WTC11 (cell line): ENCODE measurements around the gene DIPK2A. TPM values are rescaled to one million over a fixed set of nuclear protein-coding genes. Genes with fewer than 3 reads are reported as not detected.

Source experiments
- ATAC-seq: fragments of 200-7000 bp; cut with Tn5 transposase; 2 replicates; pipeline ENCODE4 v1.10.0; 2021; ENCODE audit warnings: mild to moderate bottlenecking, moderate library complexity
- CTCF ChIA-PET: fragments of 300-600 bp; sonication (Branson Sonifier 250); formaldehyde crosslinking; loops from one replicate; lab custom pipeline; 2021; ENCODE audit warnings: antibody characterized with exemption; lab: Charles Lee
- POLR2A ChIA-PET: fragments of 350-600 bp; sonication (Branson Sonifier 250); formaldehyde crosslinking; loops from one replicate; lab custom pipeline; 2021; ENCODE audit warnings: antibody characterized with exemption; lab: Charles Lee
- DNase-seq: peaks from one replicate; pipeline ENCODE4 v3.0.0; 2021; ENCODE audit warnings: low spot score
- H3K27ac Mint-ChIP-seq: 2 replicates; pipeline ENCODE4 v1.8.0; 2021; ENCODE audit warnings: mixed read lengths
- H3K27me3 Mint-ChIP-seq: 2 replicates; pipeline ENCODE4 v1.8.0; 2021; ENCODE audit warnings: low read depth, mild to moderate bottlenecking, moderate library complexity, mixed read lengths
- H3K36me3 Mint-ChIP-seq: 2 replicates; pipeline ENCODE4 v1.8.0; 2021; ENCODE audit warnings: mixed read lengths
- H3K4me1 Mint-ChIP-seq: 2 replicates; pipeline ENCODE4 v1.8.0; 2022; ENCODE audit warnings: mixed read lengths
- H3K4me3 Mint-ChIP-seq: 2 replicates; pipeline ENCODE4 v1.8.0; 2021; ENCODE audit warnings: mild to moderate bottlenecking, moderate library complexity, mixed read lengths
- H3K9me3 Mint-ChIP-seq: 2 replicates; pipeline ENCODE4 v1.8.0; 2021; ENCODE audit warnings: mixed read lengths
- CREM ChIP-seq: sonication (generic); formaldehyde crosslinking; IDR thresholded peaks from 2 replicates; pipeline ENCODE4 v1.8.1; 2022; ENCODE audit warnings: mild to moderate bottlenecking, missing genetic modification reagents, moderate library complexity
- ETV6 ChIP-seq: sonication (generic); formaldehyde crosslinking; IDR thresholded peaks from 2 replicates; pipeline ENCODE4 v1.8.1; 2022; ENCODE audit warnings: mild to moderate bottlenecking, missing genetic modification reagents
- GTF2I ChIP-seq: fragments of 250-450 bp; sonication (Bioruptor Pico); conservative IDR thresholded peaks from 2 replicates; pipeline ENCODE4 v1.4.0; 2021; ENCODE audit warnings: mild to moderate bottlenecking
- JAZF1 ChIP-seq: fragments of 250-450 bp; sonication (Bioruptor Pico); IDR thresholded peaks from 2 replicates; pipeline ENCODE4 v1.9.0; 2021; ENCODE audit warnings: moderate library complexity, mild to moderate bottlenecking, inconsistent platforms
- NR1H2 ChIP-seq: sonication (generic); formaldehyde crosslinking; IDR thresholded peaks from 2 replicates; pipeline ENCODE4 v1.9.0; 2021; ENCODE audit warnings: mild to moderate bottlenecking, moderate library complexity, missing genetic modification reagents
- SP1 ChIP-seq: sonication (generic); formaldehyde crosslinking; conservative IDR thresholded peaks from 2 replicates; pipeline ENCODE4 v1.8.1; 2022; ENCODE audit warnings: missing genetic modification reagents
- TCF7 ChIP-seq: sonication (generic); formaldehyde crosslinking; IDR thresholded peaks from 2 replicates; pipeline ENCODE4 v1.8.0; 2022; ENCODE audit warnings: mild to moderate bottlenecking, low read depth, missing genetic modification reagents, moderate library complexity
- TEAD4 ChIP-seq: sonication (generic); formaldehyde crosslinking; IDR thresholded peaks from 2 replicates; pipeline ENCODE4 v1.8.0; 2022; ENCODE audit warnings: mild to moderate bottlenecking, missing genetic modification reagents
- TP53 ChIP-seq: sonication (generic); formaldehyde crosslinking; IDR thresholded peaks from 2 replicates; pipeline ENCODE4 v1.8.1; 2023; ENCODE audit warnings: mild to moderate bottlenecking, missing genetic modification reagents
- ZNF121 ChIP-seq: sonication (generic); formaldehyde crosslinking; IDR thresholded peaks from 2 replicates; pipeline ENCODE4 v1.8.0; 2023; ENCODE audit warnings: missing genetic modification reagents
- ZNF671 ChIP-seq: fragments of 250-450 bp; sonication (Bioruptor Pico); IDR thresholded peaks from 2 replicates; pipeline ENCODE4 v1.8.0; 2021; ENCODE audit warnings: mild to moderate bottlenecking
- total RNA-seq: library from RNA; stranded (reverse); gene quantifications from 3 replicates; pipeline ENCODE4 v1.2.3, GENCODE V29; 2021
- TF ChIP-seq, protein P1 (sequence below): sonication (generic); formaldehyde crosslinking; IDR thresholded peaks from 2 replicates; pipeline ENCODE4 v1.8.1; 2023; ENCODE audit warnings: mild to moderate bottlenecking, missing genetic modification reagents, moderate library complexity
- TF ChIP-seq, protein P2 (sequence below): sonication (generic); formaldehyde crosslinking; IDR thresholded peaks from 2 replicates; pipeline ENCODE4 v1.8.0; 2023; ENCODE audit warnings: missing genetic modification reagents
- TF ChIP-seq, protein P3 (sequence below): sonication (generic); formaldehyde crosslinking; conservative IDR thresholded peaks from 2 replicates; pipeline ENCODE4 v1.8.1; 2023; ENCODE audit warnings: mild to moderate bottlenecking, low read depth, missing genetic modification reagents, moderate library complexity
- TF ChIP-seq, protein P4 (sequence below): sonication (generic); formaldehyde crosslinking; IDR thresholded peaks from 2 replicates; pipeline ENCODE4 v1.8.1; 2023; ENCODE audit warnings: mild to moderate bottlenecking, missing genetic modification reagents, borderline replicate concordance
- TF ChIP-seq, protein P5 (sequence below): sonication (generic); formaldehyde crosslinking; IDR thresholded peaks from 2 replicates; pipeline ENCODE4 v1.8.1; 2022; ENCODE audit warnings: mild to moderate bottlenecking, moderate library complexity, missing genetic modification reagents
- TF ChIP-seq, protein P6 (sequence below): fragments of 250-450 bp; sonication (Bioruptor Pico); IDR thresholded peaks from 2 replicates; pipeline ENCODE4 v1.9.0; 2021; ENCODE audit warnings: mild to moderate bottlenecking
- TF ChIP-seq, protein P7 (sequence below): sonication (generic); formaldehyde crosslinking; IDR thresholded peaks from 2 replicates; pipeline ENCODE4 v1.8.1; 2023; ENCODE audit warnings: mild to moderate bottlenecking, missing genetic modification reagents, moderate library complexity
- TF ChIP-seq, protein P8 (sequence below): sonication (generic); formaldehyde crosslinking; IDR thresholded peaks from 2 replicates; pipeline ENCODE4 v1.8.1; 2023; ENCODE audit warnings: mild to moderate bottlenecking, missing genetic modification reagents

The DIPK2A gene
- total RNA-seq, 1 experiment from 2014 or later = 35.1 TPM

DNA sequence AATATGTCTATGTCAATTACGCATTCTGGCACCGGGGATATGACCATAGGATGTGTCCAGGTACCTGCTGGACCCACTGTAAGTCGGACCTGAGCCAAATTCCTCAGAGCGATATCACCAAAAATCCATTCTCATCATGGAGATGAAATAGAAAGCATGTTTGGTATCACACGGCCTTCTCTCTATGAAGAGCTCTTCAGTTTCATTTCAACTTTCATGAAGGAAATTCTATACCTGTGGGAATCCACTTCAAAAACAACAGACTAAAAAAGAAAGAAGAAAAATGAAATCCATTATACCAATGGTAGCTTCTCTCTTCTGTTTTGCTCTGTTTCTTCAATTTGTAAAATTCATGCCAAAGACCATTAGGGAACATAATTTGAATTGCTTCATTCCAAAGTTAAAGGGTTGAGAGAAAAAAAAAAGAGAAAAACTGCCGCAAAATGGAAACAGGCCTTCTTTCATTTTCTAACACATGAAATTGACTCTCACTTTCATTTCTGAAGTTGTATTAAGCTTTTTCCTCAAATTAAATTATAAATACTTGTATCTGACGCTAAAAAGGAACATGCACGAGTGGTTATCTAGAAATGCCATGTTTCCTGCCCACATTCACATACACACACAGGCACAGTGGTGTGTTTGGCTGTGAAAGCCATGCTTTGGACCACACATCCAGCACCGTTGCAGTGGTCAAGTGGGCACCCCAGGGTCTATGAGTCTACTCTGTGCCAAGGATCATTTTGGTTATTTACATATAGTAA, 46.9 kb upstream of the DIPK2A start (continued):
- TF ChIP-seq, protein P1, sequence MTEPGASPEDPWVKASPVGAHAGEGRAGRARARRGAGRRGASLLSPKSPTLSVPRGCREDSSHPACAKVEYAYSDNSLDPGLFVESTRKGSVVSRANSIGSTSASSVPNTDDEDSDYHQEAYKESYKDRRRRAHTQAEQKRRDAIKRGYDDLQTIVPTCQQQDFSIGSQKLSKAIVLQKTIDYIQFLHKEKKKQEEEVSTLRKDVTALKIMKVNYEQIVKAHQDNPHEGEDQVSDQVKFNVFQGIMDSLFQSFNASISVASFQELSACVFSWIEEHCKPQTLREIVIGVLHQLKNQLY (CRISPR knock-in tag) = no peak
- no peak for TF ChIP-seq JAZF1 (CRISPR knock-in tag)
- TF ChIP-seq, protein P2, sequence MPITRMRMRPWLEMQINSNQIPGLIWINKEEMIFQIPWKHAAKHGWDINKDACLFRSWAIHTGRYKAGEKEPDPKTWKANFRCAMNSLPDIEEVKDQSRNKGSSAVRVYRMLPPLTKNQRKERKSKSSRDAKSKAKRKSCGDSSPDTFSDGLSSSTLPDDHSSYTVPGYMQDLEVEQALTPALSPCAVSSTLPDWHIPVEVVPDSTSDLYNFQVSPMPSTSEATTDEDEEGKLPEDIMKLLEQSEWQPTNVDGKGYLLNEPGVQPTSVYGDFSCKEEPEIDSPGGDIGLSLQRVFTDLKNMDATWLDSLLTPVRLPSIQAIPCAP = no peak
- TF ChIP-seq CREM = no peak
- no peak for TF ChIP-seq ZNF671
- TF ChIP-seq GTF2I (CRISPR knock-in tag) = no peak
- TF ChIP-seq, protein P3, sequence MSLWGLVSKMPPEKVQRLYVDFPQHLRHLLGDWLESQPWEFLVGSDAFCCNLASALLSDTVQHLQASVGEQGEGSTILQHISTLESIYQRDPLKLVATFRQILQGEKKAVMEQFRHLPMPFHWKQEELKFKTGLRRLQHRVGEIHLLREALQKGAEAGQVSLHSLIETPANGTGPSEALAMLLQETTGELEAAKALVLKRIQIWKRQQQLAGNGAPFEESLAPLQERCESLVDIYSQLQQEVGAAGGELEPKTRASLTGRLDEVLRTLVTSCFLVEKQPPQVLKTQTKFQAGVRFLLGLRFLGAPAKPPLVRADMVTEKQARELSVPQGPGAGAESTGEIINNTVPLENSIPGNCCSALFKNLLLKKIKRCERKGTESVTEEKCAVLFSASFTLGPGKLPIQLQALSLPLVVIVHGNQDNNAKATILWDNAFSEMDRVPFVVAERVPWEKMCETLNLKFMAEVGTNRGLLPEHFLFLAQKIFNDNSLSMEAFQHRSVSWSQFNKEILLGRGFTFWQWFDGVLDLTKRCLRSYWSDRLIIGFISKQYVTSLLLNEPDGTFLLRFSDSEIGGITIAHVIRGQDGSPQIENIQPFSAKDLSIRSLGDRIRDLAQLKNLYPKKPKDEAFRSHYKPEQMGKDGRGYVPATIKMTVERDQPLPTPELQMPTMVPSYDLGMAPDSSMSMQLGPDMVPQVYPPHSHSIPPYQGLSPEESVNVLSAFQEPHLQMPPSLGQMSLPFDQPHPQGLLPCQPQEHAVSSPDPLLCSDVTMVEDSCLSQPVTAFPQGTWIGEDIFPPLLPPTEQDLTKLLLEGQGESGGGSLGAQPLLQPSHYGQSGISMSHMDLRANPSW (CRISPR knock-in tag) = no peak

DNA sequence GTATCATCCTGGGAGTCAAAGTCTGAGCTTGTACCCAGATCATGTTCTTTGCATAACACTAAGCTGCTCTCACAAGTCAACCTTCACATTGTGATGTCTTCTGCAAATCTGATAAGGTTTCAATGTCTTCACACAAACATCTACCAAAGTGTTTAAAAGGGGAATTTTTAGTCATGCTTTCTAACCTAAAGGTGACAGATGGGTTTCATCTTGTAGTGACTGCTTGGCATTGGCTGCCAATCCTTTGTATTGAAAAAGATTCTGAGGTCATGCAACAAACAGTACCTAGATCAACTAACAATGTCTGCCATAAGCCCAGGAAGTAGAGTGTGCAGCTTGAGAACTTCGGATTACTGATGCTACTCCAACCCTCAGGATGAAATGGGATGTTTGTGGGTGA, 43.6 kb upstream of the DIPK2A start:
- Mint-ChIP-seq H3K4me3 (no peak overlapping the region), H3K4me1 (no peaks in the 10 kb centered on the region), H3K36me3 (no peaks in the 10 kb centered on the region), H3K27me3 (no peaks in the 10 kb centered on the region), H3K27ac (no peak overlapping the region), H3K9me3 (0 out of 2 replicates have a peak, but pooled peaks cover under 1% of the 10 kb centered on the region)
- no peak for DNase-seq
- ATAC-seq = no peak
- ChIA-PET CTCF (no interaction called here), POLR2A (no interaction called here)
- no peak for TF ChIP-seq TCF7 (CRISPR knock-in tag)
- no peak for TF ChIP-seq TP53
- TF ChIP-seq, protein P4, sequence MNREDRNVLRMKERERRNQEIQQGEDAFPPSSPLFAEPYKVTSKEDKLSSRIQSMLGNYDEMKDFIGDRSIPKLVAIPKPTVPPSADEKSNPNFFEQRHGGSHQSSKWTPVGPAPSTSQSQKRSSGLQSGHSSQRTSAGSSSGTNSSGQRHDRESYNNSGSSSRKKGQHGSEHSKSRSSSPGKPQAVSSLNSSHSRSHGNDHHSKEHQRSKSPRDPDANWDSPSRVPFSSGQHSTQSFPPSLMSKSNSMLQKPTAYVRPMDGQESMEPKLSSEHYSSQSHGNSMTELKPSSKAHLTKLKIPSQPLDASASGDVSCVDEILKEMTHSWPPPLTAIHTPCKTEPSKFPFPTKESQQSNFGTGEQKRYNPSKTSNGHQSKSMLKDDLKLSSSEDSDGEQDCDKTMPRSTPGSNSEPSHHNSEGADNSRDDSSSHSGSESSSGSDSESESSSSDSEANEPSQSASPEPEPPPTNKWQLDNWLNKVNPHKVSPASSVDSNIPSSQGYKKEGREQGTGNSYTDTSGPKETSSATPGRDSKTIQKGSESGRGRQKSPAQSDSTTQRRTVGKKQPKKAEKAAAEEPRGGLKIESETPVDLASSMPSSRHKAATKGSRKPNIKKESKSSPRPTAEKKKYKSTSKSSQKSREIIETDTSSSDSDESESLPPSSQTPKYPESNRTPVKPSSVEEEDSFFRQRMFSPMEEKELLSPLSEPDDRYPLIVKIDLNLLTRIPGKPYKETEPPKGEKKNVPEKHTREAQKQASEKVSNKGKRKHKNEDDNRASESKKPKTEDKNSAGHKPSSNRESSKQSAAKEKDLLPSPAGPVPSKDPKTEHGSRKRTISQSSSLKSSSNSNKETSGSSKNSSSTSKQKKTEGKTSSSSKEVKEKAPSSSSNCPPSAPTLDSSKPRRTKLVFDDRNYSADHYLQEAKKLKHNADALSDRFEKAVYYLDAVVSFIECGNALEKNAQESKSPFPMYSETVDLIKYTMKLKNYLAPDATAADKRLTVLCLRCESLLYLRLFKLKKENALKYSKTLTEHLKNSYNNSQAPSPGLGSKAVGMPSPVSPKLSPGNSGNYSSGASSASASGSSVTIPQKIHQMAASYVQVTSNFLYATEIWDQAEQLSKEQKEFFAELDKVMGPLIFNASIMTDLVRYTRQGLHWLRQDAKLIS = no peak
- TF ChIP-seq NR1H2 (CRISPR knock-in tag) = no peak
- no peak for TF ChIP-seq SP1 (CRISPR knock-in tag)
- TF ChIP-seq CREM = no peak
- TF ChIP-seq TEAD4 = no peak
- TF ChIP-seq, protein P3 (CRISPR knock-in tag) = no peak
- TF ChIP-seq, protein P5, sequence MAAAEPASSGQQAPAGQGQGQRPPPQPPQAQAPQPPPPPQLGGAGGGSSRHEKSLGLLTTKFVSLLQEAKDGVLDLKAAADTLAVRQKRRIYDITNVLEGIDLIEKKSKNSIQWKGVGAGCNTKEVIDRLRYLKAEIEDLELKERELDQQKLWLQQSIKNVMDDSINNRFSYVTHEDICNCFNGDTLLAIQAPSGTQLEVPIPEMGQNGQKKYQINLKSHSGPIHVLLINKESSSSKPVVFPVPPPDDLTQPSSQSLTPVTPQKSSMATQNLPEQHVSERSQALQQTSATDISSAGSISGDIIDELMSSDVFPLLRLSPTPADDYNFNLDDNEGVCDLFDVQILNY (CRISPR knock-in tag) = no peak
- TF ChIP-seq, protein P6, sequence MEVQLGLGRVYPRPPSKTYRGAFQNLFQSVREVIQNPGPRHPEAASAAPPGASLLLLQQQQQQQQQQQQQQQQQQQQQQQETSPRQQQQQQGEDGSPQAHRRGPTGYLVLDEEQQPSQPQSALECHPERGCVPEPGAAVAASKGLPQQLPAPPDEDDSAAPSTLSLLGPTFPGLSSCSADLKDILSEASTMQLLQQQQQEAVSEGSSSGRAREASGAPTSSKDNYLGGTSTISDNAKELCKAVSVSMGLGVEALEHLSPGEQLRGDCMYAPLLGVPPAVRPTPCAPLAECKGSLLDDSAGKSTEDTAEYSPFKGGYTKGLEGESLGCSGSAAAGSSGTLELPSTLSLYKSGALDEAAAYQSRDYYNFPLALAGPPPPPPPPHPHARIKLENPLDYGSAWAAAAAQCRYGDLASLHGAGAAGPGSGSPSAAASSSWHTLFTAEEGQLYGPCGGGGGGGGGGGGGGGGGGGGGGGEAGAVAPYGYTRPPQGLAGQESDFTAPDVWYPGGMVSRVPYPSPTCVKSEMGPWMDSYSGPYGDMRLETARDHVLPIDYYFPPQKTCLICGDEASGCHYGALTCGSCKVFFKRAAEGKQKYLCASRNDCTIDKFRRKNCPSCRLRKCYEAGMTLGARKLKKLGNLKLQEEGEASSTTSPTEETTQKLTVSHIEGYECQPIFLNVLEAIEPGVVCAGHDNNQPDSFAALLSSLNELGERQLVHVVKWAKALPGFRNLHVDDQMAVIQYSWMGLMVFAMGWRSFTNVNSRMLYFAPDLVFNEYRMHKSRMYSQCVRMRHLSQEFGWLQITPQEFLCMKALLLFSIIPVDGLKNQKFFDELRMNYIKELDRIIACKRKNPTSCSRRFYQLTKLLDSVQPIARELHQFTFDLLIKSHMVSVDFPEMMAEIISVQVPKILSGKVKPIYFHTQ = no peak
- TF ChIP-seq ZNF121 = no peak
- TF ChIP-seq, protein P7, sequence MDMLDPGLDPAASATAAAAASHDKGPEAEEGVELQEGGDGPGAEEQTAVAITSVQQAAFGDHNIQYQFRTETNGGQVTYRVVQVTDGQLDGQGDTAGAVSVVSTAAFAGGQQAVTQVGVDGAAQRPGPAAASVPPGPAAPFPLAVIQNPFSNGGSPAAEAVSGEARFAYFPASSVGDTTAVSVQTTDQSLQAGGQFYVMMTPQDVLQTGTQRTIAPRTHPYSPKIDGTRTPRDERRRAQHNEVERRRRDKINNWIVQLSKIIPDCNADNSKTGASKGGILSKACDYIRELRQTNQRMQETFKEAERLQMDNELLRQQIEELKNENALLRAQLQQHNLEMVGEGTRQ (CRISPR knock-in tag) = no peak
- TF ChIP-seq ETV6 (CRISPR knock-in tag) = no peak
- TF ChIP-seq, protein P8, sequence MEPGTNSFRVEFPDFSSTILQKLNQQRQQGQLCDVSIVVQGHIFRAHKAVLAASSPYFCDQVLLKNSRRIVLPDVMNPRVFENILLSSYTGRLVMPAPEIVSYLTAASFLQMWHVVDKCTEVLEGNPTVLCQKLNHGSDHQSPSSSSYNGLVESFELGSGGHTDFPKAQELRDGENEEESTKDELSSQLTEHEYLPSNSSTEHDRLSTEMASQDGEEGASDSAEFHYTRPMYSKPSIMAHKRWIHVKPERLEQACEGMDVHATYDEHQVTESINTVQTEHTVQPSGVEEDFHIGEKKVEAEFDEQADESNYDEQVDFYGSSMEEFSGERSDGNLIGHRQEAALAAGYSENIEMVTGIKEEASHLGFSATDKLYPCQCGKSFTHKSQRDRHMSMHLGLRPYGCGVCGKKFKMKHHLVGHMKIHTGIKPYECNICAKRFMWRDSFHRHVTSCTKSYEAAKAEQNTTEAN (CRISPR knock-in tag) = no peak
